ENCODE measurements around the gene ABHD2. TPM values are rescaled to one million over a fixed set of nuclear protein-coding genes. Genes with fewer than 3 reads are reported as not detected.

Gene ABHD2
- total and polyA plus RNA-seq, 12 donors, result 5.6 to 316 (median 135) TPM

DNA sequence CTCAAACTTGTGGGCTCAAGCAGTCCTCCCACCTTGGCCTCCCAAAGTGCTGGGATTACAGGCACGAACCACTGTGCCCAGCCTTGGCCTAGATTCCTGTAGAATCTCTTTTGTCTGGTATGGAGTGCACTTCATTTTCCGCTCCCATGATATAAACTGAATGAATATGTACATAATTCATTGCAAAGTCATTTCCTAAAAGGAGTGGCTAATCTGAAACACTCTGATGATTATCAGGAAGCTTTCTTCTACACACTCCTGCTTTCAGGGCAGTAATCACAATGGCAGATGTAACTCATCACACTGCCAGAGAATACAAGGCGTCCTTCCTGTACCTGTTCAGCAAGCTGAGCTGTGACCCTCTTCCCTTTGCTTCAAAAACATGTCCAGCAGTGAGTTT lies 104.5 kb downstream of the ABHD2 start:
- H3K9me3 ChIP-seq (replicated peaks in 1 of 3), result no peaks in the 10 kb centered on the region
- no peaks in the 10 kb centered on the region for H3K4me1 ChIP-seq (replicated peaks in 1 of 2)
- no peaks in the 10 kb centered on the region for H3K27me3 ChIP-seq
- DNase-seq, result no peak
- no peak overlapping the region for H3K4me3 ChIP-seq
- H3K36me3 ChIP-seq (replicated peaks in 1 of 2), result peaks cover 0 to 93% of the 10 kb centered on the region in 2 donors
- intact Hi-C loops (cut with DNase I), result no loop called here
- TF ChIP-seq CTCF (IDR thresholded peaks at IDR 0.05), result no peak
- TF ChIP-seq POLR2A (IDR thresholded peaks at IDR 0.05), result no peak
- 64 to 84% (median 75%) methylated on average over 3 of the region's 3 CpGs for WGBS, 4 donors
- H3K27ac ChIP-seq, result no peak overlapping the region

DNA sequence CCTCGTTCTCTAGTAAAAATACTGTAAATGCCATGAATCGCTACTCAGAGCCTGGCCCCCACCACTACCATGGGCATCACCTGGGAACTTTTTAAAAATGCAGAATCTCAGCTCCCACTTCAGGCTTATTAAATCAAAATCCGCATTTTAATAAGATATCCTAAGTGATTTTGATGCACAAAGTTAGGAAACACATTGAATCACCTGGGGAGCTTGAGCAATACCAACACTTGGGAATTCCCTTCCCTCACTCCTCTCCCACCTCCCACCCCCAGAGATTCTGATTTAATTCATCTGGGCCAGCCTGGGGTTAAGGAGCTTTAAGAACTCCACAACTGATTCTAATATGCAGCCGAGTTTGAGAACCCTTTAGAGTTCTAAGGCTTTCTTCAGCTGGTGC lies 106.4 kb downstream of the ABHD2 start:
- WGBS, 4 donors, result 79 to 94% (median 93%) methylated on average over 4 of the region's 4 CpGs
- no peaks in the 10 kb centered on the region for H3K9me3 ChIP-seq (replicated peaks in 1 of 3)

GRCh38 chr15:89195836-89196235 lies 107.6 kb downstream of the ABHD2 start:
- no peak overlapping the region for H3K27ac ChIP-seq
- H3K27me3 ChIP-seq, result no peaks in the 10 kb centered on the region
- 81 to 90% (median 85%) methylated on average over 8 of the region's 8 CpGs for WGBS, 4 donors
- TF ChIP-seq CTCF (IDR thresholded peaks at IDR 0.05) (no peak), POLR2A (IDR thresholded peaks at IDR 0.05) (no peak)
- H3K9me3 ChIP-seq (replicated peaks in 1 of 3), result no peaks in the 10 kb centered on the region
- H3K36me3 ChIP-seq (replicated peaks in 1 of 2), result peaks cover 0 to 76% of the 10 kb centered on the region in 2 donors
- no peak for DNase-seq
- no peaks in the 10 kb centered on the region for H3K4me1 ChIP-seq (replicated peaks in 1 of 2)
- H3K4me3 ChIP-seq, result no peak overlapping the region
- intact Hi-C loops (cut with DNase I), result no loop called here

More for the DNA sequence above, 106.4 kb downstream of the ABHD2 start:
- Histone ChIP-seq H3K36me3 (replicated peaks in 1 of 2) (peaks cover 0 to 84% of the 10 kb centered on the region in 2 donors), H3K27me3 (no peaks in the 10 kb centered on the region), H3K4me1 (replicated peaks in 1 of 2) (no peaks in the 10 kb centered on the region), H3K4me3 (no peak overlapping the region), H3K27ac (no peak overlapping the region)
- intact Hi-C loops (cut with DNase I), result no loop called here
- DNase-seq, result no peak
- TF ChIP-seq CTCF (IDR thresholded peaks at IDR 0.05), result no peak

DNA sequence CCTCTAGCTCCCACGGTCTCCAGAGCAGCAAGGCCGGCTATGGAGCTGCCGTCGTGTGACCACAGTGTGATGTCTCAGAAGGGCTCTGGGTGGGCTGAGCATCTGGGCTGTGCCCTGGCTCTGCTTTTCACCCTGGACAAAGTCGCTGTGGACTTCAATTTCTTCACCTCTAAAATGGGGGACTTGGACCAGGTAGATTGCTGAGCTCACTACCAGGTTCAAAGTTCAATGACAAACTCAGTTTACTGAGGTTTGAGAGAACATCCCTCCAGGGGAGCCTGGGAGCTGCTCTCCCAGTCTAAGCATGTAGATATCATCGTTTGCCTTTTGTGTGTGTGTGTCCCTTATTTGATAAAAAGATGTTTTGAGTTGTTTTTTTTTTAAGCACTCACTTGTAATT lies 108.0 kb downstream of the ABHD2 start:
- no peak for TF ChIP-seq POLR2A (IDR thresholded peaks at IDR 0.05)
- TF ChIP-seq CTCF (IDR thresholded peaks at IDR 0.05), result no peak
- Histone ChIP-seq H3K36me3 (replicated peaks in 1 of 2) (peaks cover 0 to 72% of the 10 kb centered on the region in 2 donors), H3K27me3 (no peaks in the 10 kb centered on the region), H3K4me3 (no peak overlapping the region), H3K4me1 (replicated peaks in 1 of 2) (no peaks in the 10 kb centered on the region), H3K9me3 (replicated peaks in 1 of 3) (no peaks in the 10 kb centered on the region), H3K27ac (no peak overlapping the region)
- intact Hi-C loops (cut with DNase I), result no loop called here
- WGBS, 4 donors, result 87 to 93% (median 91%) methylated on average over 6 of the region's 6 CpGs
- no peak for DNase-seq

Measured in adrenal gland (tissue), 12 donors.